ENCODE data around the gene SDK1. TPM values are rescaled to one million over a fixed set of nuclear protein-coding genes. Genes with fewer than 3 reads are reported as not detected.

SDK1 gene
- total and polyA plus RNA-seq, 2 experiments from 2014 or later: 2.1 to 10.0 TPM

GRCh38 chr7:4179688-4180380 is 878.8 kb downstream of the SDK1 start:
- Histone ChIP-seq H3K79me2 (replicated peaks; ENCODE audit: insufficient read depth) (no peaks in the 10 kb centered on the region), H3K36me3 (ENCODE audit: insufficient read depth) (no peaks in the 10 kb centered on the region), H3K4me2 (no peak overlapping the region), H3K4me3 (no peak overlapping the region), H2AFZ (no peak overlapping the region), H3F3A (replicated peaks; ENCODE audit: low read depth) (no peaks in the 10 kb centered on the region), H4K20me1 (replicated peaks; ENCODE audit: insufficient read depth) (no peaks in the 10 kb centered on the region), H3K9me2 (ENCODE audit: insufficient read depth) (no peaks in the 10 kb centered on the region), H3K4me1 (ENCODE audit: insufficient read depth) (no peaks in the 10 kb centered on the region), H3K27me3 (ENCODE audit: insufficient read depth) (no peaks in the 10 kb centered on the region), H3K27ac (ENCODE audit: low read depth) (no peak overlapping the region)
- H3K27ac Mint-ChIP-seq: no peak overlapping the region
- no peak for DNase-seq (ENCODE audit: low spot score)
- no peak for TF ChIP-seq CREB1 (CRISPR knock-in tag; IDR thresholded peaks at IDR 0.05; ENCODE audit: low read depth)
- TF ChIP-seq JUNB (IDR thresholded peaks at IDR 0.05; ENCODE audit: unreplicated experiment): no peak
- TF ChIP-seq ETS1 (IDR thresholded peaks at IDR 0.05): no peak
- TF ChIP-seq POLR2AphosphoS5 (IDR thresholded peaks at IDR 0.05; ENCODE audit: low read depth): no peak
- H3K4me1 Mint-ChIP-seq: peaks cover 2% of the 10 kb centered on the region; the same call in 2 of the 3 replicates
- peaks cover 31% of the 10 kb centered on the region for H3K9me3 Mint-ChIP-seq
- peaks cover 6% of the 10 kb centered on the region for H3K27me3 Mint-ChIP-seq (ENCODE audit: insufficient read depth, low read depth, poor library complexity)
- H3K4me3 Mint-ChIP-seq: no peak overlapping the region
- peaks cover 40% of the 10 kb centered on the region for H3K36me3 Mint-ChIP-seq (ENCODE audit: low read depth)
- ATAC-seq: no peak

- Mint-ChIP-seq H3K9me3 (peaks cover 31% of the 10 kb centered on the region), H3K27me3 (ENCODE audit: insufficient read depth, low read depth, poor library complexity) (peaks cover 6% of the 10 kb centered on the region), H3K4me3 (no peak overlapping the region), H3K27ac (no peak overlapping the region), H3K36me3 (ENCODE audit: low read depth) (peaks cover 38% of the 10 kb centered on the region), H3K4me1 (peaks cover 2% of the 10 kb centered on the region; the same call in 2 of the 3 replicates)
- Histone ChIP-seq H3K27me3 (ENCODE audit: insufficient read depth) (no peaks in the 10 kb centered on the region), H4K20me1 (replicated peaks; ENCODE audit: insufficient read depth) (no peaks in the 10 kb centered on the region), H3K4me2 (no peak overlapping the region), H3K4me3 (no peak overlapping the region), H3K27ac (ENCODE audit: low read depth) (no peak overlapping the region), H2AFZ (no peak overlapping the region), H3K79me2 (replicated peaks; ENCODE audit: insufficient read depth) (no peaks in the 10 kb centered on the region), H3K36me3 (ENCODE audit: insufficient read depth) (no peaks in the 10 kb centered on the region), H3F3A (replicated peaks; ENCODE audit: low read depth) (no peaks in the 10 kb centered on the region), H3K9me2 (ENCODE audit: insufficient read depth) (no peaks in the 10 kb centered on the region), H3K4me1 (ENCODE audit: insufficient read depth) (no peaks in the 10 kb centered on the region)
- DNase-seq (ENCODE audit: low spot score): no peak
- TF ChIP-seq CTCF (conservative IDR thresholded peaks at IDR 0.05; ENCODE audit: low read depth in 2 of 2) (no peak), ZNF462 (CRISPR knock-in tag; IDR thresholded peaks at IDR 0.05) (no peak), NANOG (IDR thresholded peaks at IDR 0.05; ENCODE audit: borderline replicate concordance) (no peak), POLR2AphosphoS5 (IDR thresholded peaks at IDR 0.05; ENCODE audit: low read depth) (no peak), STAT1 (IDR thresholded peaks at IDR 0.05; ENCODE audit: unreplicated experiment) (no peak), ETS1 (IDR thresholded peaks at IDR 0.05) (no peak), ZNF114 (CRISPR knock-in tag; IDR thresholded peaks at IDR 0.05) (no peak), EZH2phosphoT487 (IDR thresholded peaks at IDR 0.05; ENCODE audit: unreplicated experiment) (no peak), EZH2 (IDR thresholded peaks at IDR 0.05; ENCODE audit: low read depth, unreplicated experiment) (no peak)
- ATAC-seq: no peak
These were observed 880.4 kb downstream of the SDK1 start for GRCh38 chr7:4181446-4181845.

Data from GM23338 (cell line).